SK-N-SH treated with all-trans-retinoic acid at 6 μM for 48 hours (cell line): ENCODE results near the gene TSHZ1.

Experiments
- ARNTL ChIP-seq: fragments of 450-650 bp; formaldehyde crosslinking; IDR thresholded peaks from 2 replicates; pipeline ENCODE4 v1.5.0; 2020; ENCODE audit warnings: low read depth, mild to moderate bottlenecking, moderate library complexity, borderline replicate concordance
- CREB5 ChIP-seq: fragments of 250-450 bp; sonication (Bioruptor Pico); IDR thresholded peaks from 2 replicates; pipeline ENCODE4 v1.5.1; 2020; ENCODE audit warnings: low read depth, mild to moderate bottlenecking, moderate library complexity
- OSR1 ChIP-seq: fragments of 250-450 bp; sonication (Bioruptor Pico); IDR thresholded peaks from 2 replicates; pipeline ENCODE4 v1.8.0; 2022; ENCODE audit warnings: moderate library complexity, mild to moderate bottlenecking, inconsistent platforms
- PPARA ChIP-seq: fragments of 250-450 bp; sonication (Bioruptor Pico); IDR thresholded peaks from 2 replicates; pipeline ENCODE4 v1.5.0; 2020; ENCODE audit warnings: mild to moderate bottlenecking, borderline replicate concordance
- ZC3H10 ChIP-seq: fragments of 250-450 bp; sonication (Bioruptor Pico); IDR thresholded peaks from 2 replicates; pipeline ENCODE4 v1.5.1; 2021; ENCODE audit warnings: mild to moderate bottlenecking, moderate library complexity
- ZFP30 ChIP-seq: fragments of 450-650 bp; formaldehyde crosslinking; IDR thresholded peaks from 2 replicates; pipeline ENCODE4 v1.5.0; 2022; ENCODE audit warnings: mild to moderate bottlenecking, moderate library complexity

GRCh38 chr18:75169411-75169810 lies 41.2 kb upstream of the TSHZ1 start:
- TF ChIP-seq ARNTL (CRISPR knock-in tag), result no peak
- no peak for TF ChIP-seq CREB5 (CRISPR knock-in tag)
- TF ChIP-seq ZFP30, result no peak
- TF ChIP-seq OSR1 (CRISPR knock-in tag), result no peak
- TF ChIP-seq ZC3H10 (CRISPR knock-in tag), result no peak
- no peak for TF ChIP-seq PPARA
